Astrocyte (in vitro differentiated cells and primary cell): Measurements from ENCODE around the gene NKAIN2. TPM values are rescaled to one million over a fixed set of nuclear protein-coding genes. Genes with fewer than 3 reads are reported as not detected.

Experiments
- DNase-seq: peaks from one replicate; pipeline ENCODE4 v3.0.0-alpha.2; 2010; ENCODE audit warnings: low read depth
- FAIRE-seq: peaks from 2 replicates; lab custom pipeline; 2011; peaks lifted over from hg19 to GRCh38; lab: Jason Lieb, UNC
- H2AFZ ChIP-seq: 2 replicates; pipeline ENCODE4 v1.6.0; 2012; ENCODE audit warnings: low read depth, low read length, inconsistent platforms
- H3K27ac ChIP-seq: 2 replicates; pipeline ENCODE4 v1.5.1; 2011; ENCODE audit warnings: low read depth, low read length, inconsistent platforms
- H3K27me3 ChIP-seq: 2 replicates; pipeline ENCODE4 v1.6.0; 2011; ENCODE audit warnings: low read length, inconsistent platforms; ENCODE audit not compliant: insufficient read depth
- H3K36me3 ChIP-seq: 2 replicates; pipeline ENCODE4 v1.5.1; 2011; ENCODE audit warnings: low read length, inconsistent platforms; ENCODE audit not compliant: insufficient read depth
- H3K4me1 ChIP-seq: 2 replicates; pipeline ENCODE4 v1.5.1; 2011; ENCODE audit warnings: low read length, inconsistent platforms; ENCODE audit not compliant: insufficient read depth
- H3K4me2 ChIP-seq: 2 replicates; pipeline ENCODE4 v1.6.0; 2012; ENCODE audit warnings: low read length, inconsistent platforms
- H3K4me3 ChIP-seq: 2 replicates; pipeline ENCODE4 v1.5.1; 2011; ENCODE audit warnings: low read depth, mild to moderate bottlenecking, low read length, inconsistent platforms; ENCODE audit not compliant: insufficient read depth
- H3K79me2 ChIP-seq: 2 replicates; pipeline ENCODE4 v1.6.0; 2012; ENCODE audit warnings: mild to moderate bottlenecking, low read length, inconsistent platforms; ENCODE audit not compliant: insufficient read depth
- H3K9ac ChIP-seq: 2 replicates; pipeline ENCODE4 v1.6.0; 2012; ENCODE audit warnings: mild to moderate bottlenecking, low read length, inconsistent platforms
- H3K9me3 ChIP-seq: 2 replicates; pipeline ENCODE4 v1.5.1; 2012; ENCODE audit warnings: low read depth, mild to moderate bottlenecking, low read length, inconsistent platforms; ENCODE audit not compliant: insufficient read depth
- H4K20me1 ChIP-seq: 2 replicates; pipeline ENCODE4 v1.6.0; 2012; ENCODE audit warnings: low read length, inconsistent platforms; ENCODE audit not compliant: insufficient read depth
- H3K27ac Mint-ChIP-seq: one replicate; pipeline ENCODE4 v1.8.0; 2021; ENCODE audit warnings: mild to moderate bottlenecking, mixed read lengths; ENCODE audit not compliant: unreplicated experiment
- H3K27me3 Mint-ChIP-seq: one replicate; pipeline ENCODE4 v1.8.0; 2021; ENCODE audit warnings: low read depth, mixed read lengths; ENCODE audit not compliant: unreplicated experiment
- H3K36me3 Mint-ChIP-seq: one replicate; pipeline ENCODE4 v1.8.0; 2021; ENCODE audit warnings: low read depth, mixed read lengths; ENCODE audit not compliant: unreplicated experiment
- H3K4me1 Mint-ChIP-seq: one replicate; pipeline ENCODE4 v1.8.0; 2021; ENCODE audit warnings: low read depth, mixed read lengths; ENCODE audit not compliant: unreplicated experiment
- H3K4me3 Mint-ChIP-seq: one replicate; pipeline ENCODE4 v1.8.0; 2021; ENCODE audit warnings: mild to moderate bottlenecking, moderate library complexity, mixed read lengths; ENCODE audit not compliant: unreplicated experiment
- H3K9me3 Mint-ChIP-seq: one replicate; pipeline ENCODE4 v1.8.0; 2021; ENCODE audit warnings: mild to moderate bottlenecking, mixed read lengths; ENCODE audit not compliant: unreplicated experiment
- EZH2 ChIP-seq: IDR thresholded peaks from 2 replicates; pipeline ENCODE4 v1.6.1; 2012; ENCODE audit warnings: mild to moderate bottlenecking, low read length, inconsistent platforms; ENCODE audit not compliant: insufficient read depth
- total RNA-seq: library from RNA; stranded (reverse); gene quantifications from 2 replicates; pipeline ENCODE4 v1.2.1, GENCODE V29; 2021
- TF ChIP-seq, protein P1 (sequence below): IDR thresholded peaks from 2 replicates; pipeline ENCODE4 v1.5.1; 2011; ENCODE audit warnings: low read depth, mild to moderate bottlenecking, inconsistent platforms, low read length, moderate library complexity; ENCODE audit not compliant: insufficient read depth

Gene NKAIN2
- total RNA-seq, 1 donor from 2014 or later, result 0.07 TPM

DNA sequence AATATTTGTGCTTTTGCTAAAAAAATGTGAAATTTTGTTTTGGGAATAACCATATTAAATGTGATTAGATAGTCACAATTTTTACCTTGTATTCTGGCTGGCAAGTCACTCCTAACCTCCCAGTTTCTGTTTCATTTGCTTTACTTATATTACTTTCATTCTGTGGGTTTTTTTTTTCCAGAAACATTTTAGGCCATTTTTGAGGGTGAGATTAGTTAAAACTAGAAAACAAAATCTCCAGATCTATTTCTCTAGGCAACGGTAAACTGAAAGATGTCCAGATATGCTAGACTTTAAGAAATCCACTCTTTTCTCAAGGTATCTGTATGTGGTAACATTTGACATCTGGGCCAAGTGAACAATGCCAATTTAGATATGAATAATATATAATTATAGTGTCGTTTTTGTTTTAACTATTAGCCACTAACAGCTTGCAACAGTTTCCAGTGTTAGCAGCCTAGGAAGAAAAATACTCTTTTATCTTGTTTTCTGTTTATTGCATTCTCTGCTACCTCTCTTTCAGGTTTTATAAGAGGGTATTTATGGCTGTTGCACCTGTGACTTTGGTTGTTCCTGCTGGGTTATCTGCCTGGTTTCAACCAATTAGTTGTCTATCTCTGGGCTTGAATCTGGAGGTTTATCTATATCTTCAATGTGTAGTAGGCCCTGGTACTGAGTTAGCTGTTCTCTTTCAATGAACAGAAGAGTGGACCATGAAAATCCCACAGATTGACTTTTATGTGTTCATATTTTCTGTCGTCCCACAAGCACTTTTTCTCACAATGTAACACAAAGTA, 260.9 kb downstream of the NKAIN2 start:
- Histone ChIP-seq H3K4me1 (no peaks in the 10 kb centered on the region), H3K4me2 (no peak overlapping the region), H3K79me2 (no peaks in the 10 kb centered on the region), H3K27ac (no peak overlapping the region), H4K20me1 (no peaks in the 10 kb centered on the region), H2AFZ (no peak overlapping the region), H3K36me3 (no peaks in the 10 kb centered on the region), H3K4me3 (no peak overlapping the region), H3K27me3 (no peaks in the 10 kb centered on the region), H3K9ac (no peak overlapping the region), H3K9me3 (no peaks in the 10 kb centered on the region)
- Mint-ChIP-seq H3K36me3 (no peaks in the 10 kb centered on the region), H3K27me3 (no peaks in the 10 kb centered on the region), H3K4me1 (no peaks in the 10 kb centered on the region), H3K4me3 (no peak overlapping the region), H3K27ac (no peak overlapping the region), H3K9me3 (no peaks in the 10 kb centered on the region)
- FAIRE-seq, result no peak
- TF ChIP-seq EZH2, result no peak
- TF ChIP-seq, protein P1, sequence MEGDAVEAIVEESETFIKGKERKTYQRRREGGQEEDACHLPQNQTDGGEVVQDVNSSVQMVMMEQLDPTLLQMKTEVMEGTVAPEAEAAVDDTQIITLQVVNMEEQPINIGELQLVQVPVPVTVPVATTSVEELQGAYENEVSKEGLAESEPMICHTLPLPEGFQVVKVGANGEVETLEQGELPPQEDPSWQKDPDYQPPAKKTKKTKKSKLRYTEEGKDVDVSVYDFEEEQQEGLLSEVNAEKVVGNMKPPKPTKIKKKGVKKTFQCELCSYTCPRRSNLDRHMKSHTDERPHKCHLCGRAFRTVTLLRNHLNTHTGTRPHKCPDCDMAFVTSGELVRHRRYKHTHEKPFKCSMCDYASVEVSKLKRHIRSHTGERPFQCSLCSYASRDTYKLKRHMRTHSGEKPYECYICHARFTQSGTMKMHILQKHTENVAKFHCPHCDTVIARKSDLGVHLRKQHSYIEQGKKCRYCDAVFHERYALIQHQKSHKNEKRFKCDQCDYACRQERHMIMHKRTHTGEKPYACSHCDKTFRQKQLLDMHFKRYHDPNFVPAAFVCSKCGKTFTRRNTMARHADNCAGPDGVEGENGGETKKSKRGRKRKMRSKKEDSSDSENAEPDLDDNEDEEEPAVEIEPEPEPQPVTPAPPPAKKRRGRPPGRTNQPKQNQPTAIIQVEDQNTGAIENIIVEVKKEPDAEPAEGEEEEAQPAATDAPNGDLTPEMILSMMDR, result no peak
- DNase-seq, result no peak

DNA sequence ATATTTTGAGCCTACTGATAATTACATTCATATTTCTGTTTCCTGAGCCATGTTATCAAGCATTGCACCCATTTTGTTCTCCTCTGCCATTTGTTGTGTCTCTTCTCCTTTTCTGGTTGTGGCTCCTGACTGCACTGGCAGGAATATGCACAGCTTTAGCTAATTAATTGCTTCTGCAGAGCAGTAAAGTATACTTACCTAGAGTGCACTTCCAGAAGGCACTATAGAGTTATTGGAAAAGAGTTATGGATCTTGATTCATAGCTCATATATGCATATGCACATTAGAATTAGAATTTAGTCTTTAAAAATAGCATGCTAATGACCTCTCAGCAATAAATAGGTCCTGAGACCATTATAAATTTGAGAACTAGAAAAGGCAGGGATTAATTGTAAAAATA, 262.6 kb downstream of the NKAIN2 start:
- H3K9me3 Mint-ChIP-seq, result no peaks in the 10 kb centered on the region
- Histone ChIP-seq H3K27me3 (no peaks in the 10 kb centered on the region), H3K4me2 (no peak overlapping the region), H3K27ac (no peak overlapping the region), H3K79me2 (no peaks in the 10 kb centered on the region), H3K36me3 (no peaks in the 10 kb centered on the region), H2AFZ (no peak overlapping the region), H3K4me3 (no peak overlapping the region), H3K4me1 (no peaks in the 10 kb centered on the region), H3K9ac (no peak overlapping the region), H3K9me3 (no peaks in the 10 kb centered on the region), H4K20me1 (no peaks in the 10 kb centered on the region)
- no peak overlapping the region for H3K27ac Mint-ChIP-seq
- no peaks in the 10 kb centered on the region for H3K4me1 Mint-ChIP-seq
- no peak for FAIRE-seq
- TF ChIP-seq, protein P1, result no peak
- H3K27me3 Mint-ChIP-seq, result no peaks in the 10 kb centered on the region
- no peak overlapping the region for H3K4me3 Mint-ChIP-seq
- no peaks in the 10 kb centered on the region for H3K36me3 Mint-ChIP-seq
- no peak for DNase-seq

DNA sequence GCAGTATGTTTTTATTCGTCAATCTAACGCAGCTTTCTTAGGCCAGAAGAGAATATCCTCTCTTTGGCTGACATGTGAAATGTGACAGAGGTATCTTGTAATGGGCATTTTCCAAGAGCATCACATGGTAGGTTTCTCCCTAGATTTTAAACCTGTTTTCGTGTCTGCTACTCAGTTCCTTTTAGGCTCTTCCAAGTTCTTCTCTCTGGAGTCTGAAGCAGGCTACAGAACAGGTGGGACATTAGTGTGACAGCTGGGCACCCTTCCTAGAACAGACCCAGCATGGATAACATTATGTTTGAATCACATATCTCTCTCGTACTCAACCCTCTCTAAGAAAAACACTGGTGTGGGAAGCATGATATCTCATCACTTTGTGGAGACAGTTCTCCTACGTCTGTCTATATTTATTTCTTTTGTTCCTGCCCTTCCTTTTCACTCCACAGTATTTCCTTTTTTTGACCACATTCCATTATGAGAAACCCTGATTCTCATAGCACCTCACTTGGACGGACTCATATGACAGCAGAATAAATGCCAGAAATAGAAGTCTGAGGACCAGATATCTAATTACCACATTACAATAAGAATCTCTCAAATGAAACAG, 263.4 kb downstream of the NKAIN2 start:
- no peak overlapping the region for H3K4me3 ChIP-seq
- no peak overlapping the region for H3K4me2 ChIP-seq
- H3K9ac ChIP-seq, result no peak overlapping the region
- H3K79me2 ChIP-seq, result no peaks in the 10 kb centered on the region
- TF ChIP-seq, protein P1, result no peak
- TF ChIP-seq EZH2, result no peak
- DNase-seq, result no peak
- Mint-ChIP-seq H3K36me3 (no peaks in the 10 kb centered on the region), H3K4me3 (no peak overlapping the region), H3K4me1 (no peaks in the 10 kb centered on the region), H3K9me3 (no peaks in the 10 kb centered on the region), H3K27ac (no peak overlapping the region), H3K27me3 (no peaks in the 10 kb centered on the region)
- H3K36me3 ChIP-seq, result no peaks in the 10 kb centered on the region
- no peaks in the 10 kb centered on the region for H3K27me3 ChIP-seq
- no peaks in the 10 kb centered on the region for H4K20me1 ChIP-seq
- FAIRE-seq, result no peak
- H3K27ac ChIP-seq, result no peak overlapping the region
- no peak overlapping the region for H2AFZ ChIP-seq
- H3K9me3 ChIP-seq, result no peaks in the 10 kb centered on the region
- H3K4me1 ChIP-seq, result no peaks in the 10 kb centered on the region
